Gastrocnemius medialis (tissue), 4 donors: ENCODE data around the gene FYCO1. TPM values are rescaled to one million over a fixed set of nuclear protein-coding genes. Genes with fewer than 3 reads are reported as not detected.
A peak's percentile ranks its signal among the peaks of the same experiment; 100 is the strongest.

Experiments
- ATAC-seq, 2 donors: fragments of 150-250 bp; one replicate each; pipeline ENCODE4 v1.9.1; 2016
- DNase-seq, 2 donors: peaks; one replicate each; pipeline ENCODE4 v3.0.0-alpha.2; 2019
- H3K27ac ChIP-seq, 4 donors: fragments of 200-600 bp; sonication (generic); 1 replicate in 1 of 4; 2 replicates in 3 of 4; pipeline ENCODE4 v1.5.1; 2016 to 2018; ENCODE audit warnings: mild to moderate bottlenecking in 2 of 4, moderate library complexity in 1 of 4
- H3K27me3 ChIP-seq, 3 donors: fragments of 200-600 bp; sonication (generic) in 2 of 3; 1 replicate in 1 of 3; 2 replicates in 2 of 3; pipeline versions ENCODE4 v1.5.1 to v1.6.0; 2016 to 2019; ENCODE audit warnings: mild to moderate bottlenecking in 1 of 3, moderate library complexity in 1 of 3
- H3K36me3 ChIP-seq, 2 donors: fragments of 200-600 bp; sonication (generic) in 1 of 2; one replicate each; pipeline ENCODE4 v1.5.1; 2017 to 2018
- H3K4me1 ChIP-seq, 2 donors: fragments of 200-600 bp; sonication (generic) in 1 of 2; one replicate each; pipeline ENCODE4 v1.5.1; 2016 to 2017; ENCODE audit warnings: mild to moderate bottlenecking in 2 of 2
- H3K4me3 ChIP-seq, 4 donors: fragments of 200-600 bp; sonication (generic) in 3 of 4; 1 replicate in 1 of 4; 2 replicates in 3 of 4; pipeline ENCODE4 v1.5.1; 2016 to 2019; ENCODE audit warnings: mild to moderate bottlenecking in 2 of 4
- H3K9me3 ChIP-seq, 3 donors: fragments of 200-600 bp; sonication (generic) in 2 of 3; 1 replicate in 1 of 3; 2 replicates in 2 of 3; pipeline ENCODE4 v1.5.1; 2016 to 2019
- CTCF ChIP-seq, 5 experiments: fragments of 450-650 bp in 3 of 5; fragments of 200-600 bp in 2 of 5; sonication (generic) in 2 of 5; IDR thresholded peaks in 4 of 5; conservative IDR thresholded peaks in 1 of 5; 1 replicate in 4 of 5; 2 replicates in 1 of 5; pipeline ENCODE4 v1.5.1; 2016 to 2019; ENCODE audit warnings: antibody characterized with exemption in 5 of 5, mild to moderate bottlenecking in 3 of 5, moderate library complexity in 3 of 5
- POLR2A ChIP-seq, 2 donors: fragments of 450-650 bp; IDR thresholded peaks; one replicate each; pipeline ENCODE4 v1.6.1; 2017; ENCODE audit warnings: antibody characterized with exemption in 2 of 2, mild to moderate bottlenecking in 2 of 2, moderate library complexity in 2 of 2
- in situ Hi-C, 4 donors: fragments of 200-750 bp; cut with MboI; loops; one replicate each; pipeline versions ENCODE4 v1.15.0 to v1.8.0; 2017; ENCODE audit warnings: low sequenced_read_pairs in 4 of 4
- intact Hi-C: fragments of 100-400 bp; cut with DNase I; formaldehyde crosslinking; loops from one replicate; pipeline ENCODE4 v1.15.1; 2023; ENCODE audit warnings: low total_unique reads
- total RNA-seq, 4 donors: library from RNA; depleted of rRNA; stranded (reverse); fragments of >200 nt; gene quantifications; one replicate each; pipeline versions ENCODE4 v1.1.0 to v1.2.3, GENCODE V29; 2016

Gene FYCO1
- total RNA-seq, 4 donors from 2014 or later: 47.4 to 99.8 (median 84.2) TPM

- in situ Hi-C loops: loop anchor here in 1 of 4 donors (25.0 kb wide), 1 partner anchor 415 kb away; the partner anchor contains the start of genes CCR2 and CCR5
- no peak for TF ChIP-seq POLR2A (IDR thresholded peaks at IDR 0.05)
- Histone ChIP-seq H3K27ac (peak overlapping the region; percentile 18 to 100 (median 46)), H3K27me3 (no peaks in the 10 kb centered on the region), H3K4me3 (no peak overlapping the region), H3K9me3 (no peaks in the 10 kb centered on the region), H3K36me3 (peaks cover 0 to 67% of the 10 kb centered on the region in 2 donors), H3K4me1 (peaks cover 5 to 12% of the 10 kb centered on the region in 2 donors)
- DNase-seq (no peak), ATAC-seq (no peak)
- intact Hi-C loops: no loop called here
Observed at GRCh38 chr3:45947361-45947760, 48.3 kb downstream of the FYCO1 start.

GRCh38 chr3:45946875-45947274 is 48.7 kb downstream of the FYCO1 start:
- no peak for TF ChIP-seq CTCF (IDR thresholded peaks at IDR 0.05 in 4 of 5, conservative IDR thresholded peaks at IDR 0.05 in 1 of 5)
- no peak for TF ChIP-seq POLR2A (IDR thresholded peaks at IDR 0.05)
- no peak for DNase-seq
- Histone ChIP-seq H3K4me1 (peaks cover 5 to 17% of the 10 kb centered on the region in 2 donors), H3K27ac (peak overlapping the region; percentile 18 to 100 (median 46)), H3K9me3 (no peaks in the 10 kb centered on the region), H3K27me3 (no peaks in the 10 kb centered on the region), H3K36me3 (peaks cover 0 to 62% of the 10 kb centered on the region in 2 donors), H3K4me3 (no peak overlapping the region)
- no peak for ATAC-seq
- intact Hi-C loops (no loop called here), in situ Hi-C loops (loop anchor here in 1 of 4 donors (25.0 kb wide), 1 partner anchor 415 kb away; the partner anchor contains the start of genes CCR2 and CCR5)

GRCh38 chr3:45946307-45946706 is 49.3 kb downstream of the FYCO1 start:
- ATAC-seq: no peak
- intact Hi-C loops: no loop called here
- no peak for DNase-seq
- TF ChIP-seq POLR2A (IDR thresholded peaks at IDR 0.05) (no peak), CTCF (IDR thresholded peaks at IDR 0.05 in 4 of 5, conservative IDR thresholded peaks at IDR 0.05 in 1 of 5) (peak in 2 of 5 experiments; percentile 11 to 18)
- peaks cover 8 to 22% of the 10 kb centered on the region in 2 donors for H3K4me1 ChIP-seq
- H3K4me3 ChIP-seq: no peak overlapping the region
- peak overlapping the region in 3 of 4 donors; percentile 32 to 100 (median 60) for H3K27ac ChIP-seq
- no peaks in the 10 kb centered on the region for H3K27me3 ChIP-seq
- in situ Hi-C loops: loop anchor here in 1 of 4 donors (25.0 kb wide), 1 partner anchor 416 kb away; the partner anchor contains the start of genes CCR2 and CCR5
- no peaks in the 10 kb centered on the region for H3K9me3 ChIP-seq
- H3K36me3 ChIP-seq: peaks cover 0 to 57% of the 10 kb centered on the region in 2 donors

- TF ChIP-seq CTCF (IDR thresholded peaks at IDR 0.05 in 4 of 5, conservative IDR thresholded peaks at IDR 0.05 in 1 of 5): no peak
- TF ChIP-seq POLR2A (IDR thresholded peaks at IDR 0.05): no peak
- Histone ChIP-seq H3K4me3 (no peak overlapping the region), H3K9me3 (no peaks in the 10 kb centered on the region), H3K4me1 (peaks cover 9 to 34% of the 10 kb centered on the region in 2 donors), H3K27ac (peak overlapping the region; percentile 13 to 100 (median 24)), H3K27me3 (no peaks in the 10 kb centered on the region), H3K36me3 (peaks cover 0 to 44% of the 10 kb centered on the region in 2 donors)
- no peak for DNase-seq
- no peak for ATAC-seq
- intact Hi-C loops (no loop called here), in situ Hi-C loops (loop anchor here (5.0 to 25.0 kb wide), 2 partner anchors 132 to 417 kb away; partner anchors contain the start of genes CCR2 (in 1 of the 4) and CCR5 (in 1 of the 4))
Observed at GRCh38 chr3:45944830-45945620, 50.6 kb downstream of the FYCO1 start.
